COLO829 (cell line): ENCODE measurements around the gene SDE2.
"Not testable (repeated sequence)": the region's sequence is repeated elsewhere in the genome, so short reads cannot be mapped to it uniquely, and the experiment has no call there.

ENCODE experiments used
- DNase-seq: peaks from one replicate; pipeline ENCODE4 v3.0.0; 2012; ENCODE audit warnings: low spot score

Gene SDE2

GRCh38 chr1:225942574-225942973 is 56.6 kb downstream of the SDE2 start:
- no peak for DNase-seq

- no peak for DNase-seq
These were observed 57.3 kb downstream of the SDE2 start for GRCh38 chr1:225941942-225942222.

- DNase-seq = no peak
These were observed 57.8 kb downstream of the SDE2 start, which contains the start of gene LEFTY2 for GRCh38 chr1:225941187-225941941. TSS of gene LEFTY2 (minus strand) at chr1:225941220. CDS start at chr1:225941140, 80 bp downstream.

- no peak for DNase-seq
These were observed 58.6 kb downstream of the SDE2 start for GRCh38 chr1:225940385-225941151.

- DNase-seq = not testable (repeated sequence)
These were observed 59.2 kb downstream of the SDE2 start for GRCh38 chr1:225939939-225940310.

- not testable (repeated sequence) for DNase-seq
These were observed 59.8 kb downstream of the SDE2 start for GRCh38 chr1:225939097-225939938.

GRCh38 chr1:225937048-225937968 is 61.8 kb downstream of the SDE2 start:
- DNase-seq = no peak

GRCh38 chr1:225936523-225936922 is 62.6 kb downstream of the SDE2 start:
- no peak for DNase-seq

- not testable (repeated sequence) for DNase-seq
These were observed 63.1 kb downstream of the SDE2 start for GRCh38 chr1:225936086-225936485.

- no peak for DNase-seq
These were observed 64.4 kb downstream of the SDE2 start for GRCh38 chr1:225934711-225935110.

- DNase-seq = no peak
These were observed 66.1 kb downstream of the SDE2 start for GRCh38 chr1:225933072-225933471.
